NB4 (cell line): Measurements from ENCODE around the gene ENOX2.

Experiments used
- CTCF ChIP-seq: IDR thresholded peaks from one replicate; pipeline ENCODE4 v1.5.1; 2012; ENCODE audit warnings: low read depth, low read length
- POLR2A ChIP-seq: IDR thresholded peaks from 2 replicates; pipeline ENCODE4 v1.6.1; 2011; ENCODE audit warnings: mild to moderate bottlenecking; ENCODE audit not compliant: insufficient read length; ENCODE audit errors: extremely low read depth

GRCh38 chrX:130788786-130789581 lies 114.0 kb downstream of the ENOX2 start:
- TF ChIP-seq CTCF (no peak), POLR2A (no peak)
